Glomerular endothelial cell (primary cell): ENCODE measurements around the gene LOXHD1. TPM values are rescaled to one million over a fixed set of nuclear protein-coding genes. Genes with fewer than 3 reads are reported as not detected.

Experiments
- DNase-seq: peaks from one replicate; pipeline ENCODE4 v3.0.0-alpha.2; 2011; ENCODE audit warnings: low read depth, low spot score; ENCODE audit errors: extremely low read depth
- total RNA-seq: library from RNA; depleted of rRNA; stranded (reverse); fragments of >200 nt; gene quantifications from 2 replicates; pipeline ENCODE4 v1.2.3, GENCODE V29; 2015

Gene LOXHD1
- total RNA-seq, 1 donor from 2014 or later = not detected

DNA sequence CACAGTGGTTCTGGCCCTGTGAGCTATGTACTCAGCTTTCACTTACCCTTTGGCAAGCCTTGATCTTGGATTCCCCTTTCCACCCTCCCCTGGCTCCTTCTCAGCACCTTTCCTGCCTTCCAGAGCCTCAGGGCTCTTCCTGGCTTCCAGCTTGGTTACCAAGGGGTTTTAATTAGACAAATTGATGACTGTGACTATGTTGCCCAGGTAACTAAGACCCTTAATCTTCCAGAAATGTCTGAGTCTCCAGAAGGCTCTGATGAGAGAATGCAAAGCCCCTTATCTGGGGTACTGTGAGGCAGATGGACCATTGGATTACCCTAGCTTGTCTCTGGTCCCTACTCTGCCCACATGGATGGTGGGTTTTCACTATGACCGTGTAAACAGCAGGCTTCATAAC is 174.2 kb downstream of the LOXHD1 start:
- no peak for DNase-seq

DNA sequence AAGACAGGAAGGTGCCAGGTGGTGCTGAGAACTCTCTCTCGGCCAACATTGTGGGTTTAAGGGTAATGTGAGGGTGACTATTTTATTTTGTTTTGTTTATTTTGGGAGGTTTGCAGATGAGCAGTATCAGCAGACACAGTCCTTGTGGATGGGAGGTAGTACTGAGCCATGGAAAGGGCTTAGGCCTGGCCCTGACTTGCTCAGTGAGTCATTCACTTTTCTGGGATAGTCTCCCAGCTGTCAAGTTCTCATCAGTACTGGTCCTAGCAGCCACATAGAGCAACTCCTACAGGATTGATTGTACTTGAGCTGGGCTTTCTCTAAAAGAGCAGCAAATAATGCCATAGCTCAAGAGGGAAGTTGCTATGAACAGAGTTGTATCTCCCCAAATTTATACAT is 175.2 kb downstream of the LOXHD1 start:
- DNase-seq = no peak

DNA sequence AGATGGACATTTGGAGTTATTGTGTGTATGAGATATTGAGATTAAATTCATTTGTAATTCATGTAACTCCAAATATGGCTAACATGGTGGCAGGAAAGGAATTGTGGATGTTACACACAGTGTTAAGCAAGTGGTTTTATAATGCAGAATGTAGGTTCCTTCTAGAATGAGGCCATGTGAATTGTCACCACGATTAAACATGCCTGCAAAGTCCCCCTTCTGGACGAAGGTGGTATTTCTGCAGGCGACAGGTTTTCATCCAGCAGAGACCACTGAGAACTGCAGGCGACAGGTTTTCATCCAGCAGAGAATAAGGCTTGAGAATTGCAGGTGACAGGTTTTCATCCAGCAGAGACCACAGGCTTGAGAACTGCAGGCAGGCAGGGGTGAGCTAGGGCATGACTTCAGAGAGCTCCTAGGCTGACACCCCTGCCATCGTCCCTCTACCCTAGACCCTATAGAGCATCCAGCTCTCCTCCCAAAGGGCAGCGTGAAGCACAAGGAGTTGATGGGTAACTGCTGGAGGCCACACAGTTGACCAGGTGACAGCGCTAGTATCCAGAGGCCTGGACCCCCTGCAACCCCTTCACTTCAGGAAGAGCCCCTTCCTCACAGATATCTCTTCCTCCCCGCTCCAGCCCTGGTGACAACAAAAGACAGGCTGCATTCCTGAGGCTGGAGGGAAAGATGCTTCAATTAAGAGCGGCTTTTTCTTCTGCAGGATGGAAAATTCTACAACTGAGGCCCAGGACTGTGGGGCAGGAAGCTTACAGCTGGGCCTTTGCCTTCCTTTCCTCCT is 175.8 kb downstream of the LOXHD1 start:
- peak; percentile 18 for DNase-seq

DNA sequence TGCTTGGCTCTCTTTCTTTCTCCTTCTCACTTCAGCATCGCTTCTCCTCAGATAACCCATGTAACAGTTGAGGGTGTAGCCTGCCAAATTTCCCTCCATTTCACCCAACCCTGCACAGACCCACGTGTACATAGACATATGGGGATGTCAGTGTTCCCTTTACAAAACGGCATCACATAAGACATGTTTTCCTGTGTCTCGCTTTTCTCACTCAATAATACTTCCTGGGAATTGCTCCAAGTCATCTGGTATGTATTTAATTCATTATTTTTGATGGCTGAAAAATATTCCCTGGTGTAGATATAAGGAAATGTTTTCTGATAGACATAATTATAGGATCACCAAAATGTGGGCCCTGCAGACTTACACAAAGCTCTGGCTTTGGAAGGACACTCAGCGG is 176.8 kb downstream of the LOXHD1 start:
- DNase-seq = no peak

GRCh38 chr18:46478796-46479195 is 178.2 kb downstream of the LOXHD1 start:
- no peak for DNase-seq

DNA sequence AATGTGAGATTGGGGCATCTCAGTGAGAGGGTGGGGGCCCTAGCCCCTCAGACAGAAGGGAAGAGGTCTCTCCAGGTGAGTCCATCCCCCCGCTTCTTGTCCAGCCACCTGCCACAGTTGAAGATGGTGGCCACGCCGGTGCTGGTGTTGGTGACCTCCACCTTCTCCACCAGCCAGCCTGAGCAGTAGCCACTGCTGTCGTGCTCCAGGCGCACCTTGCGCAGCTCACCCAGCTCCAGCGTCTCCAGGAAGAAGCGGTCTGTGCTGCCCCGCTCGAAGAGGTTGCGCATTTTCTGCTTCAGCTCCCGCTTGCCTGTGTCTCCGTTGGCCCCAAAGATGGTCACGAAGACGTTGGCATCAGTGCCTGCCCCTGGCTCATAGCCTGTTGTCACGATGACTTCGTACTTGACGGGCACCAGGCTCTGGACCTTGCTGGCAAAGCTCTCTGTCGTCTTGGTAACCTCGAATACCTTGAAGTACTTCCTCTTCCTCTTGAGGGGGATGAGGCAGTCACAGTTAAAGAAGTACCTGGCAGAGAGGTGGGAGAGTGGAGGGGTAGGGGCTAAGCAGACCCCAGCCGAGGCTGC is 179.5 kb downstream of the LOXHD1 start:
- no peak for DNase-seq

GRCh38 chr18:46475390-46475752 is 181.6 kb downstream of the LOXHD1 start:
- DNase-seq = no peak

DNA sequence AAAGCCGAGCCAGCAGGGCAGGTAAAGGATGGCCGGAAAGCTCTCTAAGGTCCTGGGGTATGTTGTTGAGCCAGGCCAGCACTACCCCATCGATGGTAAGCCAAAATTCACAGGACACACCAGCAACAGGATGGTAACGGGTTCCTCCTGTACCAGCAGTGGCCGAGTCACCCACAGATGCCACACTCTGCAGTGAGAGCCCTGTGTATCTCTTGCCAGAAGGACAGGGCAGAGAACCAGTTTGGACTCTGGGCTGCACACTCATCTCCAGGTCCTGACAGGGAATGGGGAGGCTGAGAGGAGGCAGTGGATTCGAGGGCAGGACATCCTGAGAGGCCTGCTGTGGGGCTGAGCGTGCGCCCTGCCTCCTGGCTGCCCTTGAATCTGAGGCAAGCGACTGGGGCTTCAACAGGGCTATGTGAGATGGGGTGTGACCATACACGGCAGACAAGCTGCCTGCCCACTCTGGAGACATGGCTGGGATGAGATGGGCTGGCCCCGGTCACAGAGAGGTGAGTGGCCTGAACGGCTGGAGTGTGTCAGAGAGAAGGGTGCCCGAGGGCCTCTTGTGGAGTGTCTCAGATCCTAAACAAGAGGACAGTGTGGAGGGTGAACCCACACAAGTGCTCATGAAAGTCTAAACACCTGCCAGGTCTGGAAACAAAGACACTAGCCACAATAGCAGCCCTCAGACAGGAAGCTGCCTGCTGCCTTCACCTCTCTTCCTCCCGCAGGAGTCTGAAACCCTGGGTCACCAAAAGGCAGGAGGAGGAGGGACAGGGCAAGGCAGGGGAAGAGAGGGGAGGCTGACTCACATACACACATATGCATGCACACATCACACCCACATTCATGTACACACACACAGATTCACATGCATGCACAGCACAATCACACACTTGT is 182.3 kb downstream of the LOXHD1 start:
- DNase-seq = no peak

DNA sequence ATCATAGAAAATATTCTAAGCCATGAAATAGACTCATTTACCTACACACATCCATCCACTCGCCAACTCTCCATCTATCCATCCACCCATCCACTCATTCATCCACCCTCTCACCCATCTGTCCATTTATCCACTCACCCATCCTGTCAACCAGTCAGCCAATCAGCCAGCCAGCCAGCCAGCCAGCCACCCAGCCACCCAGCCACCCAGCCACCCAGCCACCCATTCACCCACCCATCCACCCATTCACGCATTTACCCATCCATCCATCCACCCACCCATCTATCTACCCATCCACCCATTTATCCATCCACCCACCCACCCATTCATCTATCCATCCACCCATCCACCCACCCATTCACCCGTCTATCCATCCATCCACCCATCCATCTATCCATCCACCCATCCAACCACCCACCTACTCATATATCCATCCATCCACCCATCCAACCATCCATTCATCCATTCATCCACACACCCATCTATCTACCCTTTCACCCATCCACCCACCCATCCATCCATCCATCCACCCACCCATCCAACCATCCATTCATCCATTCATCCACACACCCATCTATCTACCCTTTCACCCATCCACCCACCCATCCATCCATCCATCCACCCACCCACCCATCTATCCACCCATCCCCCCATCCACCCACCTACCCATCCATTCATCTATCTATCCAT is 185.1 kb downstream of the LOXHD1 start:
- DNase-seq = no peak

GRCh38 chr18:46470714-46471113 is 186.3 kb downstream of the LOXHD1 start:
- no peak for DNase-seq

GRCh38 chr18:46469186-46469915 is 187.7 kb downstream of the LOXHD1 start:
- DNase-seq = no peak

GRCh38 chr18:46468426-46469180 is 188.4 kb downstream of the LOXHD1 start:
- DNase-seq = no peak

DNA sequence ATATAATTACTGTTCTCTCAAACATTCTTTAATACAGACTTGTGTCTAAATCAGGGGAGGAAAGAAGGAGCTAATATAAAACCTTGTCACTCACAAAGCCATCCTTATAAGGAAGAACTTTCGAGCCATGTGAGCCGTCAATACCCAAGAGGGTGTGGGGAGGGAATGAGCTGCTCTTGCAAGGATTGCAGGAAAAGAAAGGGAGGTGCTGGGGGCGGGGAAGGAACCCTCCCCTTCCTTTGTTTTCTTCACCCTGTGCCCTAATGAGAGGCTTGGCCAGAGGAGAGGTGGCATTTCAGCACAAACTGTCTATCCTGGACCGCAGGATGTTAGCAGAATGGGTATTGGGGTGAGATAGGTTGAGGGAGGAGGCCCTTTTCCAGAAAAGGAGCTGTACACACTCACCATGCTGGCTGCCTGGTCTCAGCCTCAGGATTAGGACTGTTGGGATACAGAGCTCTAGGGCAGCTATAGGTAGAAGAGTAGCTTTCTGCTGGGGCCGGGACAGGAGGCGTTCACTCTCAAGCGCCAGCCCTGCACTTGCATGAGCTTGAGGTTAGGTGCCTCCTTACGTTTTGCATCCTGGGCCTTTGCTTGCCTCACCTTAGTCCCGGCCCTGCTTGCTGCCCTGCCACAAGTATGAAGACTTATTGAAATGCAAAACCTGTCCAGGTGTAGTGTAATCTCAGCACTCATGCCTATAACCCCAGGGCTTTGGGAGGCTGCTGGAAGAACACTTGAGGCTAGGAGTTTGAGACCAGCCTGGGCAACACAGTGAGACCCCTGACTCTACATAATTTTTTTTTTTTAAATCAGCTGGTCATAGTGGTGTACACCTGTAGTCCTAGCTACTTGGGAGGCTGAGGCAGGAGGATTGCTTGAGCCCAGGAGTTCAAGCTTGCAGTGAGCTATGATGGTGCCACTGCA is 190.5 kb downstream of the LOXHD1 start:
- DNase-seq = no peak

DNA sequence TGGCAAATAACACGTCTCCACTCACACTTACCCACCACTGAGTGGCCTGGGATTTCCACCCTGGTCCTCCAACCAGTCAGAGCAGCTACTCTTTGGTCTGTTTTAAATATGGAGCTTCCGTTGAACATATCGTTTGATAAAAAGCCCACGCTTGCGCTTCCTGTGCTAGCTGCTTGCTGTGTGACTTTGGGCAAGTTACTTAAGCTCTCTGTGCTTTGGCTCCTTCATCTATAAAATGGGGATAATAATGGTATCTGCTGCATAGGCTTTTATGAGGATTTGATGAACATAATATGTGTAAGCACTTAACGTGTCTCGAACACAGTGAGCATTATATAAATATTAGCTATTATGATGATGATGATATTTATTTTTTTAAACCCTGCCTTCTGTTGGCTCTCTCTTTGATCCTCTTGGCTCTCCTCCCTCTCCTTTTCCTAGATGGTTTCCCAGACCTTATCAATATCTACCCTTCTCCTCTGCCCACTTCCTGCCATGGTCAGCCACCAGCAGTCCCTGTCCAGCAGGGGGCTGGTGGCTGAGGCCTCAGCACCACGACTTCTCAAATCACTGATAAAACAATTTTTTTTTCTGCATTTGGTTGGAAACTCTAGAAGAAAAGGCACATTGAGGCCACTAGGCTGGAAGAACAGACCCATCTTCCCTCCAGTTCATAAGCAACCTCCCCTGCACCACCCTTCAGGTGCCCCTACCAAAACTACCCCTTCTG is 191.9 kb downstream of the LOXHD1 start:
- no peak for DNase-seq

DNA sequence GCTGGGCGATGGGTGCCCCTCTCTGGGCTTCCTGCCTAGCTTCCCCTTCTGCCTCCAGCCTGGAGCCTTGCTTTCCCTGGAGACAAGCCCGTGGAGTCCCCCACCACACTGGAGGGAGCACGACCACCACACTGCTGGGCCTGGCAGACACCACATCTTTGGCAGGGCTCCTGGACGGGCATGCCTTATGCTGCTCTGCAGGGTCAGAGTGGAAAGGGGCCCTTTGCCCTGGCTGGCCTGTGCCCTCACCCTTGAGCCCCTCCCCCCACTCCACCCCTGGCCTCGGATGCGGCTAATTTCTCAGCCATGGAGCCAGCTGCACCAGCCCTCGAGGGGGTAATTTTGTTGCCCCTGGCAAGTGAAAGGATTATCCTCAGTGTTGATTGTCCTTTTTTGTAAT is 194.5 kb downstream of the LOXHD1 start:
- no peak for DNase-seq

DNA sequence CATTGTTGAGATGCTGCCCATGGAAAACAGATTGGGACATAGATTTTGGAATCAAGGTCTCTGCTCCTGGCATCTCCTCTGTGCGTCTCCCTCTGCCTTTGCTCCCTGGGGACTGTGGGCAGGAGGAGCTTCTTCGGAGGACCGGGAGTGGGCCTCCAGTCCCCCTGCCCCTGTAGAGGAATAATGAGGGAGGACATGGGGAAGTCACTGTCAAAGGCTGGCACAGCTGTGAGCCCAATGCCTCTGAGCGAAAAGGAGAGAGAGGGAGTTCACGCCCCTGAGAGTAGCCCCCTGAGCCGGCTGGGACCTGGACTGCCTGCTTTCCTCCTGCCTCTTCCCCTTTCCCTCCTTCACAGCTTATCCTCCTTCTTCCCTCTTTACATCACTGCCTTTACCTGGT is 195.0 kb downstream of the LOXHD1 start:
- DNase-seq = no peak

DNA sequence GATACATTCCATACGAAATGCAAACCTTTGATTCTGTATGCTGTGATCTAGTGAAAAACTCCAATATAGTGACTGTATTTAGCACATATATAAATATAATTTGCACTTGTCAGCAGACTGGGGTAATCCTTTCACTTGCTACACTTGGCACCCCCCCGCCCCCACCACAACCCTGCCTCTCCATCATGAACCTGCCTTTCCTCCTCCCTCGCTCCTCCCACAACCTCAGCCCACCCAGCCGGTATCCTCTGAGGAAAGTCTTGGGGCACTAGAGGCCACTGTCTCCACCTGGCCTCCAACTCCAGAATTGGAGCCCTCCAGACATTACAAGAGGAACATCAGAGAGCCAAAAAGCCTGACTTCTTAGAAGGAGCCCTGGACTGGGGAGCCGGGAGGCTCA is 196.3 kb downstream of the LOXHD1 start:
- DNase-seq = no peak
